Transverse colon (tissue), 4 donors: ENCODE results near the gene ZBTB20. TPM values are rescaled to one million over a fixed set of nuclear protein-coding genes. Genes with fewer than 3 reads are reported as not detected.

Experiments used
- DNase-seq: peaks from one replicate; pipeline ENCODE4 v3.0.0-alpha.2; 2019
- H3K27ac ChIP-seq, 4 donors: fragments of 200-600 bp; sonication (generic); 2 replicates each; pipeline ENCODE4 v1.5.1; 2016 to 2018; ENCODE audit warnings: inconsistent platforms in 4 of 4
- H3K27me3 ChIP-seq: fragments of 200-600 bp; sonication (generic); 2 replicates; pipeline ENCODE4 v1.5.1; 2017; ENCODE audit warnings: inconsistent platforms
- H3K36me3 ChIP-seq, 4 donors: fragments of 200-600 bp; sonication (generic); 2 replicates each; pipeline ENCODE4 v1.5.1; 2017 to 2019; ENCODE audit warnings: inconsistent platforms in 4 of 4
- H3K4me1 ChIP-seq, 4 donors: fragments of 200-600 bp; sonication (generic); 2 replicates each; pipeline ENCODE4 v1.5.1; 2017 to 2020; ENCODE audit warnings: inconsistent platforms in 4 of 4
- H3K4me3 ChIP-seq, 4 donors: fragments of 200-600 bp; sonication (generic); 1 replicate in 1 of 4; 2 replicates in 3 of 4; pipeline versions ENCODE4 v1.5.1 to v1.6.1; 2017 to 2019; ENCODE audit warnings: inconsistent platforms in 4 of 4
- H3K9me3 ChIP-seq, 2 donors: fragments of 200-600 bp; sonication (generic); 2 replicates each; pipeline ENCODE4 v1.5.1; 2017 to 2019; ENCODE audit warnings: inconsistent platforms in 2 of 2
- CTCF ChIP-seq, 5 experiments: fragments of 200-600 bp in 3 of 5; fragments of 450-650 bp in 2 of 5; sonication (generic) in 3 of 5; IDR thresholded peaks; 1 replicate in 2 of 5; 2 replicates in 3 of 5; pipeline ENCODE4 v1.5.1; 2016 to 2017; ENCODE audit warnings: antibody characterized with exemption in 5 of 5, inconsistent platforms in 3 of 5, mild to moderate bottlenecking in 2 of 5, moderate library complexity in 1 of 5
- EP300 ChIP-seq: sonication (generic); formaldehyde crosslinking; IDR thresholded peaks from one replicate; pipeline ENCODE4 v1.6.1; 2017; ENCODE audit warnings: antibody characterized with exemption, low read depth
- POLR2A ChIP-seq: fragments of 450-650 bp; IDR thresholded peaks from one replicate; pipeline ENCODE4 v1.6.1; 2016; ENCODE audit warnings: antibody characterized with exemption, mild to moderate bottlenecking, moderate library complexity
- POLR2AphosphoS5 ChIP-seq, 3 donors: sonication (generic); formaldehyde crosslinking; IDR thresholded peaks; one replicate each; pipeline ENCODE4 v1.6.1; 2016; ENCODE audit warnings: antibody characterized with exemption in 3 of 3
- WGBS, 2 donors: methylation state at CpG; one replicate each; pipeline ENCODE4 v1.1.5; 2018; ENCODE audit warnings: low coverage in 1 of 2; 5-methylcytosine and 5-hydroxymethylcytosine counted together
- in situ Hi-C, 4 donors: fragments of 200-750 bp; cut with MboI; loops; one replicate each; pipeline versions ENCODE4 v1.15.0 to v1.15.1; 2017; ENCODE audit warnings: low sequenced_read_pairs in 3 of 4, low pct_ligation_motif_present in 1 of 4, low pct_unique_long_range_greater_than_20kb in 1 of 4
- intact Hi-C: fragments of 100-400 bp; cut with DNase I; formaldehyde crosslinking; loops from one replicate; pipeline ENCODE4 v1.15.1; 2023; ENCODE audit warnings: low total_unique reads
- total RNA-seq, 4 donors: library from RNA; depleted of rRNA; stranded (reverse); fragments of >200 nt; gene quantifications; one replicate each; pipeline ENCODE4 v1.1.0, GENCODE V29; 2016

Gene ZBTB20
- total RNA-seq, 4 donors from 2014 or later = 44.6 to 50.5 (median 46.4) TPM

DNA sequence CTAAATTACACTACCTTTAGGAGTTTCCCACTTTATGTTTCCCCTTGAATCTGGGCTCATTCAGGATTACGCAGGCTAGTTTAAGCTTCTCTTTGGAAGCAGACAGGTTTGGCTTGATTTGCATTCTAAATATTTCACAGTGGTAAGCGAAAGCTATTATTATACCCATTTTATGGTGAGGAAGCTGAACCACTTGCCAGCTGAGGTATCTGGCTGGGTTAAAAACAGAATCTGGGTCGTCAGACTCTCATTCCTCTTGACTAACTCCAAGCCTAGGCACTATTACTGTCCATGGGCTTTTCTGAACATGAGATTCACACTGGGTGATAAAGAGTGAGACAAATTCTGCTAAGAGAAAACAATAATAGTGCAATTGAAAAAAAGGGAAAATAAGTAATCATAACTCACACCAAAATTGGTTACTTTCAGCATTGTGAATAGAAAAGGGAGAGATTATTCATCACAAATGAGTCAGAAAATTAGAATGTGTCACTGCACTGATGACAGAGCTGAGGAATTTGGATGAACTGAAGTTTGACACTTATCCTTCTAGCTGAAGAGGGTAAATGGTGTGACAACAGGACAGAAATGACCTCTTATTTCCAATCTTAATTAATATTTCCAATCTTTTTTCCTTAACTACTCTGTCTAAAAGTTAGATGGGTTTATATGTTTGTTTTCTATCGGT, 642.0 kb downstream of the ZBTB20 start:
- no peaks in the 10 kb centered on the region for H3K27me3 ChIP-seq
- no peak for TF ChIP-seq POLR2AphosphoS5 (IDR thresholded peaks at IDR 0.05)
- WGBS, 2 donors = 82 to 93% methylated on average over 3 to 4 of the region's 4 CpGs
- H3K36me3 ChIP-seq = no peaks in the 10 kb centered on the region
- no peak for DNase-seq
- no peak overlapping the region for H3K4me3 ChIP-seq
- no peaks in the 10 kb centered on the region for H3K4me1 ChIP-seq
- H3K9me3 ChIP-seq = no peaks in the 10 kb centered on the region
- intact Hi-C loops = no loop called here
- H3K27ac ChIP-seq = no peak overlapping the region
- in situ Hi-C loops = no loop called here

GRCh38 chr3:114502204-114502603, 644.9 kb downstream of the ZBTB20 start:
- Histone ChIP-seq H3K27ac (no peak overlapping the region), H3K27me3 (no peaks in the 10 kb centered on the region), H3K9me3 (no peaks in the 10 kb centered on the region), H3K4me3 (no peak overlapping the region), H3K4me1 (peaks cover 0 to 2% (median 0%) of the 10 kb centered on the region in 4 donors), H3K36me3 (no peaks in the 10 kb centered on the region)
- intact Hi-C loops = no loop called here
- DNase-seq = no peak
- no peak for TF ChIP-seq POLR2A
- 77 to 83% methylated on average over 1 of the region's 1 CpG for WGBS, 2 donors
- in situ Hi-C loops = no loop called here

- in situ Hi-C loops = no loop called here
- Histone ChIP-seq H3K4me3 (no peak overlapping the region), H3K27me3 (no peaks in the 10 kb centered on the region), H3K9me3 (no peaks in the 10 kb centered on the region), H3K4me1 (peaks cover 0 to 3% (median 0%) of the 10 kb centered on the region in 4 donors), H3K36me3 (no peaks in the 10 kb centered on the region), H3K27ac (no peak overlapping the region)
- TF ChIP-seq POLR2A (no peak), CTCF (IDR thresholded peaks at IDR 0.05) (no peak), EP300 (no peak), POLR2AphosphoS5 (IDR thresholded peaks at IDR 0.05) (no peak)
- DNase-seq = no peak
- WGBS, 2 donors = 46 to 67% methylated on average over 2 of the region's 2 CpGs
- intact Hi-C loops = no loop called here
Measured at GRCh38 chr3:114499976-114500375, 647.1 kb downstream of the ZBTB20 start.

DNA sequence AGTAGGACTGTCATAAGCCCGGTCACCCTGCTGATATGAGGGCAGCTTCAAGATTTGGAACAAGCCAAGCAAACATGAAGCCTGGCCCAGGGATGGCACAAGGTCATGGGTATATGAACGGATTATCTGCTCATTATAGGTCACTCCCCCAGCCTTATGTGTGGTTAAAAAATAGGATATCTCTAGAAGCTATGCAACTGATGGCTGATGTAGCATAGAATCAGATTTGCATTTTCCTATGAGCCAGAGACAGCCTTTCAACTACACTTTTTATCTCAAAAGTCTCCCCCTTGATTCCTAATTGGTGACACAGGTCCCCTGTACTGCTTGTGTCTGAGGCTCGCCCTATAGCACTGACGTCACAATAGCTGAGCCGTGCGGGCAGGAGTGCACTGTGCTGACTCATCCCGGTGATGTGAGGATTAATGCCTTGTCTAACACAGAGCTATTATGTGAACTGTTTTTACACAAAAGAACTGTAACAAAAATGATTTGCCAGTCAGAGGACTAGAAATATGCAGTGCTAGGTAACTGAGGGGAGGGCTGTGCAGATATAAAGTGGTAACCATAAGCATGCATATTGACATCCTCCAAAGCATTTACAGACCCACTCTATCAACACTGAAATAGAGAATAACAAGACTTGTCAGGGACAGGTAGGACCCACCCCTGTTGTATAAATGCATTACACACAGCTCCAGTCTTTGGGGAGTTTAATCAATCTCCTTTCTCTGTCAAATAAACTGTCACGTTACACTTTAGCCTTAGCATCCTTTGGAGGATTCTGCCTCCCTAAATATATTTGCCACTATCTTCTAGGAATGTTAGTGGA, 648.3 kb downstream of the ZBTB20 start:
- intact Hi-C loops = no loop called here
- Histone ChIP-seq H3K4me1 (peaks cover 0 to 3% (median 0%) of the 10 kb centered on the region in 4 donors), H3K36me3 (no peaks in the 10 kb centered on the region), H3K27me3 (no peaks in the 10 kb centered on the region), H3K27ac (no peak overlapping the region), H3K4me3 (no peak overlapping the region), H3K9me3 (no peaks in the 10 kb centered on the region)
- no peak for DNase-seq
- TF ChIP-seq POLR2A (no peak), POLR2AphosphoS5 (IDR thresholded peaks at IDR 0.05) (no peak), EP300 (no peak)
- in situ Hi-C loops = no loop called here
- WGBS, 2 donors = 89 to 90% methylated on average over 7 to 8 of the region's 8 CpGs

GRCh38 chr3:114496874-114497273, 650.2 kb downstream of the ZBTB20 start:
- H3K27ac ChIP-seq = no peak overlapping the region
- no peak for DNase-seq
- H3K4me3 ChIP-seq = no peak overlapping the region

More at GRCh38 chr3:114496874-114497273, 650.2 kb downstream of the ZBTB20 start:
- no peaks in the 10 kb centered on the region for H3K27me3 ChIP-seq
- intact Hi-C loops (no loop called here), in situ Hi-C loops (no loop called here)
- H3K9me3 ChIP-seq = no peaks in the 10 kb centered on the region
- WGBS, 2 donors = 89 to 100% methylated on average over 2 of the region's 2 CpGs
- no peaks in the 10 kb centered on the region for H3K36me3 ChIP-seq
- no peak for TF ChIP-seq EP300
- TF ChIP-seq POLR2A = no peak
- no peak for TF ChIP-seq CTCF (IDR thresholded peaks at IDR 0.05)
- TF ChIP-seq POLR2AphosphoS5 (IDR thresholded peaks at IDR 0.05) = no peak
- H3K4me1 ChIP-seq = peaks cover 0 to 3% (median 0%) of the 10 kb centered on the region in 4 donors
